Vagina (tissue), 2 donors: Measurements from ENCODE around the gene ABCD2.

Source experiments
- POLR2A ChIP-seq, 2 donors: fragments of 450-650 bp; IDR thresholded peaks; one replicate each; pipeline ENCODE4 v1.6.1; 2017; ENCODE audit warnings: antibody characterized with exemption in 2 of 2, mild to moderate bottlenecking in 2 of 2, moderate library complexity in 2 of 2
- POLR2AphosphoS5 ChIP-seq, 2 donors: sonication (generic); formaldehyde crosslinking; IDR thresholded peaks; one replicate each; pipeline ENCODE4 v1.9.0; 2017; ENCODE audit warnings: antibody characterized with exemption in 2 of 2, mild to moderate bottlenecking in 2 of 2, low read depth in 1 of 2; ENCODE audit not compliant: insufficient read depth in 1 of 2
- TF ChIP-seq, protein P1 (sequence below), 3 experiments: fragments of 450-650 bp in 2 of 3; fragments of 200-600 bp in 1 of 3; sonication (generic) in 1 of 3; IDR thresholded peaks; one replicate each; pipeline ENCODE4 v1.5.1; 2017 to 2019; ENCODE audit warnings: antibody characterized with exemption in 3 of 3, mild to moderate bottlenecking in 2 of 3, moderate library complexity in 2 of 3

DNA sequence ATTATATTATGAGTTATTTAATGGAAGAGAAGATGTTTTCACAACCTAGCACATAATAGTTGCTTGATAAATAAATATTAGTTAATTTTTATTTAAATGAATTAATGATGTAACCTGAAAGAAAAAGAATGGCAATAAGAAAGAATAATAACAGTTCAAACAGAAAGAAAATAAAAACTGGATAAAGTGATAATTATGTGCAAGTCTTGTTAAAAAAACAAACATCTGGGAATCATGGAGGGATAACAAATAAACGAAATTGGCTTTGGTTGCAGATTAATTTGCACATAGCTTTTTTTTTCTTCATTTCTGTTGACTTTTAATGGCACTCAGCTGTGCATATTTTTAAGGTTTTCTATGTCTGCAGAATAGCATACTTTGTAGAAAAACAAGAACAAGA, 23.4 kb upstream of the ABCD2 start:
- TF ChIP-seq, protein P1, sequence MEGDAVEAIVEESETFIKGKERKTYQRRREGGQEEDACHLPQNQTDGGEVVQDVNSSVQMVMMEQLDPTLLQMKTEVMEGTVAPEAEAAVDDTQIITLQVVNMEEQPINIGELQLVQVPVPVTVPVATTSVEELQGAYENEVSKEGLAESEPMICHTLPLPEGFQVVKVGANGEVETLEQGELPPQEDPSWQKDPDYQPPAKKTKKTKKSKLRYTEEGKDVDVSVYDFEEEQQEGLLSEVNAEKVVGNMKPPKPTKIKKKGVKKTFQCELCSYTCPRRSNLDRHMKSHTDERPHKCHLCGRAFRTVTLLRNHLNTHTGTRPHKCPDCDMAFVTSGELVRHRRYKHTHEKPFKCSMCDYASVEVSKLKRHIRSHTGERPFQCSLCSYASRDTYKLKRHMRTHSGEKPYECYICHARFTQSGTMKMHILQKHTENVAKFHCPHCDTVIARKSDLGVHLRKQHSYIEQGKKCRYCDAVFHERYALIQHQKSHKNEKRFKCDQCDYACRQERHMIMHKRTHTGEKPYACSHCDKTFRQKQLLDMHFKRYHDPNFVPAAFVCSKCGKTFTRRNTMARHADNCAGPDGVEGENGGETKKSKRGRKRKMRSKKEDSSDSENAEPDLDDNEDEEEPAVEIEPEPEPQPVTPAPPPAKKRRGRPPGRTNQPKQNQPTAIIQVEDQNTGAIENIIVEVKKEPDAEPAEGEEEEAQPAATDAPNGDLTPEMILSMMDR (IDR thresholded peaks at IDR 0.05): no peak
- TF ChIP-seq POLR2A (IDR thresholded peaks at IDR 0.05) (no peak), POLR2AphosphoS5 (IDR thresholded peaks at IDR 0.05; ENCODE audit: insufficient read depth in 1 of 2, low read depth in 1 of 2) (no peak)
